HEK293 (cell line): Measurements from ENCODE around the gene WNT11.

Experiments
- ZNF175 ChIP-seq: fragments of 450-650 bp; formaldehyde crosslinking; IDR thresholded peaks from 2 replicates; pipeline ENCODE4 v1.5.1; 2016; ENCODE audit warnings: missing biosample characterization, missing genetic modification characterization
- ZNF791 ChIP-seq: fragments of 450-650 bp; formaldehyde crosslinking; IDR thresholded peaks from 2 replicates; pipeline ENCODE4 v1.5.1; 2016; ENCODE audit warnings: missing biosample characterization, missing genetic modification characterization
- TF ChIP-seq, protein P1 (sequence below): fragments of 450-650 bp; formaldehyde crosslinking; IDR thresholded peaks from 2 replicates; pipeline ENCODE4 v1.5.1; 2016; ENCODE audit warnings: missing biosample characterization, missing genetic modification characterization
- TF ChIP-seq, protein P2 (sequence below): fragments of 450-650 bp; formaldehyde crosslinking; IDR thresholded peaks from 2 replicates; pipeline ENCODE4 v1.5.1; 2016; ENCODE audit warnings: missing biosample characterization, missing genetic modification characterization

DNA sequence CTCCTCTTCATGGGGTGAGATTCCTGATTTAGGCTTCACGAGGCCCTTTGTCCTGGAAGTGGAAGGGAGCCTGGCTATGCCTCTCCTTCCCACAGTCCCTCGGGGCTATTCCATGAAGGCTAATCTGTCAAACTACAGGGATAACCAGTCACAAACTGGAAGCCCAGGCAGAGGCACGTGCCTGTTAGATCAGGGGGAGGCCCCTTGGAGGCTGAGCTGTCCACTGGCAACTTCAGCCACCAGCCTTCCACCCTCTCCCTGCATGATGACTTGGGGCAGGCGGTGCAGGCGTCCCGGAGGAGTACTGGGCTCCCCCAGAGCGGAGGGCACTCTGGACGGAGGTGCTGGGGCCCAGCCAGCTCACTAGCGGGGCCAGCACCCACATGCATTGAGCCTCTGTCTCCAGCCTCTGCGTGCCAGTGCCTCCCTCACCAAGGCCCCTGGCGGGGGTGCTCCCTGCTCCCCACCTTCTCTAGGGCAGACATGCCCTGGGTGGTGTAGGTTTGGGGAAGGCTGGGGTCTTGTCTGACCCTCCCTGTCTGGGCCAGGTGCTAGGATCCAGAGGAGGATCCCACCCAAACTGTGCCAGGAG is 42.9 kb downstream of the WNT11 start:
- TF ChIP-seq, protein P1, sequence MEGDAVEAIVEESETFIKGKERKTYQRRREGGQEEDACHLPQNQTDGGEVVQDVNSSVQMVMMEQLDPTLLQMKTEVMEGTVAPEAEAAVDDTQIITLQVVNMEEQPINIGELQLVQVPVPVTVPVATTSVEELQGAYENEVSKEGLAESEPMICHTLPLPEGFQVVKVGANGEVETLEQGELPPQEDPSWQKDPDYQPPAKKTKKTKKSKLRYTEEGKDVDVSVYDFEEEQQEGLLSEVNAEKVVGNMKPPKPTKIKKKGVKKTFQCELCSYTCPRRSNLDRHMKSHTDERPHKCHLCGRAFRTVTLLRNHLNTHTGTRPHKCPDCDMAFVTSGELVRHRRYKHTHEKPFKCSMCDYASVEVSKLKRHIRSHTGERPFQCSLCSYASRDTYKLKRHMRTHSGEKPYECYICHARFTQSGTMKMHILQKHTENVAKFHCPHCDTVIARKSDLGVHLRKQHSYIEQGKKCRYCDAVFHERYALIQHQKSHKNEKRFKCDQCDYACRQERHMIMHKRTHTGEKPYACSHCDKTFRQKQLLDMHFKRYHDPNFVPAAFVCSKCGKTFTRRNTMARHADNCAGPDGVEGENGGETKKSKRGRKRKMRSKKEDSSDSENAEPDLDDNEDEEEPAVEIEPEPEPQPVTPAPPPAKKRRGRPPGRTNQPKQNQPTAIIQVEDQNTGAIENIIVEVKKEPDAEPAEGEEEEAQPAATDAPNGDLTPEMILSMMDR (tag by site-specific recombination), result no peak
- no peak for TF ChIP-seq ZNF175 (tag by site-specific recombination)
- TF ChIP-seq ZNF791 (tag by site-specific recombination), result no peak
- TF ChIP-seq, protein P2, sequence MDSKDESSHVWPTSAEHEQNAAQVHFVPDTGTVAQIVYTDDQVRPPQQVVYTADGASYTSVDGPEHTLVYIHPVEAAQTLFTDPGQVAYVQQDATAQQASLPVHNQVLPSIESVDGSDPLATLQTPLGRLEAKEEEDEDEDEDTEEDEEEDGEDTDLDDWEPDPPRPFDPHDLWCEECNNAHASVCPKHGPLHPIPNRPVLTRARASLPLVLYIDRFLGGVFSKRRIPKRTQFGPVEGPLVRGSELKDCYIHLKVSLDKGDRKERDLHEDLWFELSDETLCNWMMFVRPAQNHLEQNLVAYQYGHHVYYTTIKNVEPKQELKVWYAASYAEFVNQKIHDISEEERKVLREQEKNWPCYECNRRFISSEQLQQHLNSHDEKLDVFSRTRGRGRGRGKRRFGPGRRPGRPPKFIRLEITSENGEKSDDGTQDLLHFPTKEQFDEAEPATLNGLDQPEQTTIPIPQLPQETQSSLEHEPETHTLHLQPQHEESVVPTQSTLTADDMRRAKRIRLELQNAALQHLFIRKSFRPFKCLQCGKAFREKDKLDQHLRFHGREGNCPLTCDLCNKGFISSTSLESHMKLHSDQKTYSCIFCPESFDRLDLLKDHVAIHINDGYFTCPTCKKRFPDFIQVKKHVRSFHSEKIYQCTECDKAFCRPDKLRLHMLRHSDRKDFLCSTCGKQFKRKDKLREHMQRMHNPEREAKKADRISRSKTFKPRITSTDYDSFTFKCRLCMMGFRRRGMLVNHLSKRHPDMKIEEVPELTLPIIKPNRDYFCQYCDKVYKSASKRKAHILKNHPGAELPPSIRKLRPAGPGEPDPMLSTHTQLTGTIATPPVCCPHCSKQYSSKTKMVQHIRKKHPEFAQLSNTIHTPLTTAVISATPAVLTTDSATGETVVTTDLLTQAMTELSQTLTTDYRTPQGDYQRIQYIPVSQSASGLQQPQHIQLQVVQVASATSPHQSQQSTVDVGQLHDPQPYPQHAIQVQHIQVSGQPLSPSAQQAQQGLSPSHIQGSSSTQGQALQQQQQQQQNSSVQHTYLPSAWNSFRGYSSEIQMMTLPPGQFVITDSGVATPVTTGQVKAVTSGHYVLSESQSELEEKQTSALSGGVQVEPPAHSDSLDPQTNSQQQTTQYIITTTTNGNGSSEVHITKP (tag by site-specific recombination), result no peak
